ENCODE results near the gene FBXO2.

FBXO2 gene

GRCh38 chr1:11682287-11682771 lies 28.1 kb upstream of the FBXO2 start:
- no peak for DNase-seq (ENCODE audit: low read depth)

GRCh38 chr1:11681071-11681771 lies 27.0 kb upstream of the FBXO2 start, which contains the start of gene MAD2L2:
TSS of gene MAD2L2 (minus strand) at chr1:11681148. CDS start at chr1:11680601, 547 bp downstream.
- DNase-seq (ENCODE audit: low read depth): peak; percentile 86

- DNase-seq (ENCODE audit: low read depth): no peak
Observed at GRCh38 chr1:11680270-11681070, 26.2 kb upstream of the FBXO2 start.

GRCh38 chr1:11678442-11678841 lies 24.2 kb upstream of the FBXO2 start:
- no peak for DNase-seq (ENCODE audit: low read depth)

- DNase-seq (ENCODE audit: low read depth): no peak
Observed at GRCh38 chr1:11676386-11677103, 22.3 kb upstream of the FBXO2 start.

GRCh38 chr1:11675325-11675724 lies 21.1 kb upstream of the FBXO2 start:
- no peak for DNase-seq (ENCODE audit: low read depth)

GRCh38 chr1:11674488-11674887 lies 20.3 kb upstream of the FBXO2 start:
- DNase-seq (ENCODE audit: low read depth): no peak

- no peak for DNase-seq (ENCODE audit: low read depth)
Observed at GRCh38 chr1:11673089-11673769, 19.0 kb upstream of the FBXO2 start.

GRCh38 chr1:11671544-11672286 lies 17.5 kb upstream of the FBXO2 start:
- no peak for DNase-seq (ENCODE audit: low read depth)

GRCh38 chr1:11671205-11671543 lies 16.9 kb upstream of the FBXO2 start:
- no peak for DNase-seq (ENCODE audit: low read depth)

GRCh38 chr1:11670747-11671146 lies 16.5 kb upstream of the FBXO2 start:
- DNase-seq (ENCODE audit: low read depth): no peak

- DNase-seq (ENCODE audit: low read depth): no peak
Observed at GRCh38 chr1:11668516-11668915, 14.3 kb upstream of the FBXO2 start.

- DNase-seq (ENCODE audit: low read depth): no peak
Observed at GRCh38 chr1:11664336-11665065, 10.3 kb upstream of the FBXO2 start.

GRCh38 chr1:11661103-11661502 lies 6.9 kb upstream of the FBXO2 start:
- DNase-seq (ENCODE audit: low read depth): no peak

GRCh38 chr1:11659748-11660147 lies 5.5 kb upstream of the FBXO2 start:
- DNase-seq (ENCODE audit: low read depth): no peak

- DNase-seq (ENCODE audit: low read depth): no peak
Observed at GRCh38 chr1:11658542-11658941, 4.3 kb upstream of the FBXO2 start.

- no peak for DNase-seq (ENCODE audit: low read depth)
Observed at GRCh38 chr1:11657654-11658053, 3.4 kb upstream of the FBXO2 start.

GRCh38 chr1:11654939-11655808 lies 945 bp upstream of the FBXO2 start:
- DNase-seq (ENCODE audit: low read depth): no peak

GRCh38 chr1:11653861-11654136 lies 430 bp downstream of the FBXO2 start:
- DNase-seq (ENCODE audit: low read depth): no peak

Data from T follicular helper cell (primary cell).